SK-N-SH treated with all-trans-retinoic acid at 6 μM for 48 hours (cell line): ENCODE data around the gene NDUFA11.

Source experiments
- BACH2 ChIP-seq: fragments of 250-450 bp; sonication (Bioruptor Pico); IDR thresholded peaks from 2 replicates; pipeline ENCODE4 v1.9.0; 2021; ENCODE audit warnings: mild to moderate bottlenecking, borderline replicate concordance
- CREB5 ChIP-seq: fragments of 250-450 bp; sonication (Bioruptor Pico); IDR thresholded peaks from 2 replicates; pipeline ENCODE4 v1.5.1; 2020; ENCODE audit warnings: low read depth, mild to moderate bottlenecking, moderate library complexity
- GLIS3 ChIP-seq: fragments of 250-450 bp; sonication (Bioruptor Pico); IDR thresholded peaks from 2 replicates; pipeline ENCODE4 v1.5.0; 2020; ENCODE audit warnings: mild to moderate bottlenecking, moderate library complexity
- OSR1 ChIP-seq: fragments of 250-450 bp; sonication (Bioruptor Pico); IDR thresholded peaks from 2 replicates; pipeline ENCODE4 v1.8.0; 2022; ENCODE audit warnings: moderate library complexity, mild to moderate bottlenecking, inconsistent platforms
- PATZ1 ChIP-seq: fragments of 250-450 bp; sonication (Bioruptor Pico); IDR thresholded peaks from 2 replicates; pipeline ENCODE4 v1.8.0; 2020; ENCODE audit warnings: mild to moderate bottlenecking, moderate library complexity, borderline replicate concordance
- POU6F1 ChIP-seq: fragments of 250-450 bp; sonication (Bioruptor Pico); IDR thresholded peaks from 2 replicates; pipeline ENCODE4 v1.8.0; 2021; ENCODE audit warnings: low read depth, mild to moderate bottlenecking, moderate library complexity, borderline replicate concordance
- PPARA ChIP-seq: fragments of 250-450 bp; sonication (Bioruptor Pico); IDR thresholded peaks from 2 replicates; pipeline ENCODE4 v1.5.0; 2020; ENCODE audit warnings: mild to moderate bottlenecking, borderline replicate concordance
- SNAI2 ChIP-seq: fragments of 250-450 bp; sonication (Bioruptor Pico); IDR thresholded peaks from 2 replicates; pipeline ENCODE4 v1.5.0; 2020; ENCODE audit warnings: mild to moderate bottlenecking, moderate library complexity
- ZFP3 ChIP-seq: fragments of 250-450 bp; sonication (Bioruptor Pico); IDR thresholded peaks from 2 replicates; pipeline ENCODE4 v1.5.0; 2020; ENCODE audit warnings: mild to moderate bottlenecking, moderate library complexity
- ZFP30 ChIP-seq: fragments of 450-650 bp; formaldehyde crosslinking; IDR thresholded peaks from 2 replicates; pipeline ENCODE4 v1.5.0; 2022; ENCODE audit warnings: mild to moderate bottlenecking, moderate library complexity

GRCh38 chr19:5950741-5951140 is 47.2 kb upstream of the NDUFA11 start:
- TF ChIP-seq BACH2 (CRISPR knock-in tag) (no peak), POU6F1 (CRISPR knock-in tag) (no peak), SNAI2 (no peak), ZFP30 (CRISPR knock-in tag) (no peak), PATZ1 (CRISPR knock-in tag) (no peak), CREB5 (no peak), GLIS3 (no peak), OSR1 (CRISPR knock-in tag) (no peak), ZFP3 (no peak), PPARA (CRISPR knock-in tag) (no peak)
